ENCODE results near the gene ARHGAP26. TPM values are rescaled to one million over a fixed set of nuclear protein-coding genes. Genes with fewer than 3 reads are reported as not detected.

ARHGAP26 gene
- total RNA-seq, 1 donor from 2014 or later = 18.7 TPM

DNA sequence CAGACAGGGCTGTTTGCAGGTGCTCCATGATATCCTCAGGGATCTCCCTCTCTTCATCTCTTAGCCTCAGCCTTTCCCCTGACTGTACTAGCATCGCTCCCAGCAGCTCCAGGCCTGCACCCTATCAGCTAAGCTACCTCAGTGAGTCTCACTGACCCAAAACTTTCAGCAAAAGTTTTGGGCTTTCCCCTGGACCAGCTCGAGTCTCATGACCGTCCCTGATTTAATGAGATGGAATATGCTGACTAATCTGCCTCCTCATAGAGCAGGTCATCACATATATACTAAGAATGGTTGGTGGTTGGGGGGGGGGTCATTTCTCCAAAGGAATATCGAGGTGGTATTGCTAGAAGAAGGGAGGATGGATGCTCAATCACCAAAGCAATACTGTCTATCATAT is 481.8 kb downstream of the ARHGAP26 start:
- no peaks in the 10 kb centered on the region for H3K36me3 Mint-ChIP-seq

GRCh38 chr5:143254819-143255218 is 484.6 kb downstream of the ARHGAP26 start:
- no peak overlapping the region for H3K27ac Mint-ChIP-seq
- no peak for TF ChIP-seq CTCF (conservative IDR thresholded peaks at IDR 0.05)

More for the DNA sequence above, 481.8 kb downstream of the ARHGAP26 start:
- no peaks in the 10 kb centered on the region for H3K27me3 Mint-ChIP-seq
- no peak for DNase-seq (ENCODE audit: extremely low spot score, unreplicated experiment)
- H3K27ac Mint-ChIP-seq = no peak overlapping the region
- no peak for TF ChIP-seq CTCF (conservative IDR thresholded peaks at IDR 0.05)
- H3K4me1 Mint-ChIP-seq (ENCODE audit: unreplicated experiment) = no peaks in the 10 kb centered on the region
- H3K9me3 Mint-ChIP-seq = no peaks in the 10 kb centered on the region
- H3K4me3 Mint-ChIP-seq = no peak overlapping the region

GRCh38 chr5:143258559-143259253 is 488.5 kb downstream of the ARHGAP26 start:
- no peak for DNase-seq (ENCODE audit: extremely low spot score, unreplicated experiment)
- TF ChIP-seq CTCF (conservative IDR thresholded peaks at IDR 0.05) = no peak
- H3K9me3 Mint-ChIP-seq = no peaks in the 10 kb centered on the region
- H3K27ac Mint-ChIP-seq = no peak overlapping the region
- H3K27me3 Mint-ChIP-seq = no peaks in the 10 kb centered on the region
- no peaks in the 10 kb centered on the region for H3K4me1 Mint-ChIP-seq (ENCODE audit: unreplicated experiment)
- no peak overlapping the region for H3K4me3 Mint-ChIP-seq
- H3K36me3 Mint-ChIP-seq = no peaks in the 10 kb centered on the region

More at GRCh38 chr5:143254819-143255218, 484.6 kb downstream of the ARHGAP26 start:
- DNase-seq (ENCODE audit: extremely low spot score, unreplicated experiment) = no peak
- Mint-ChIP-seq H3K4me1 (ENCODE audit: unreplicated experiment) (no peaks in the 10 kb centered on the region), H3K27me3 (no peaks in the 10 kb centered on the region), H3K4me3 (no peak overlapping the region), H3K36me3 (no peaks in the 10 kb centered on the region), H3K9me3 (no peaks in the 10 kb centered on the region)

GRCh38 chr5:143259254-143259605 is 489.1 kb downstream of the ARHGAP26 start:
- Mint-ChIP-seq H3K27ac (no peak overlapping the region), H3K9me3 (no peaks in the 10 kb centered on the region), H3K4me1 (ENCODE audit: unreplicated experiment) (no peaks in the 10 kb centered on the region), H3K36me3 (no peaks in the 10 kb centered on the region), H3K4me3 (no peak overlapping the region), H3K27me3 (no peaks in the 10 kb centered on the region)
- TF ChIP-seq CTCF (conservative IDR thresholded peaks at IDR 0.05) = no peak
- no peak for DNase-seq (ENCODE audit: extremely low spot score, unreplicated experiment)

- no peak for DNase-seq (ENCODE audit: extremely low spot score, unreplicated experiment)
- Mint-ChIP-seq H3K27ac (no peak overlapping the region), H3K9me3 (no peaks in the 10 kb centered on the region), H3K27me3 (no peaks in the 10 kb centered on the region), H3K4me1 (ENCODE audit: unreplicated experiment) (no peaks in the 10 kb centered on the region), H3K4me3 (no peak overlapping the region), H3K36me3 (no peaks in the 10 kb centered on the region)
- no peak for TF ChIP-seq CTCF (conservative IDR thresholded peaks at IDR 0.05)
Observed at GRCh38 chr5:143261748-143262392, 491.7 kb downstream of the ARHGAP26 start.

All from type B pancreatic cell (in vitro differentiated cells).